Neutrophil (primary cell): ENCODE measurements around the gene TSHZ2.
"Not testable (repeated sequence)": the region's sequence is repeated elsewhere in the genome, so short reads cannot be mapped to it uniquely, and the experiment has no call there.

ENCODE experiments used
- H3K27ac ChIP-seq: fragments of 200-600 bp; sonication (generic); 2 replicates; pipeline ENCODE4 v1.5.1; 2016; ENCODE audit warnings: mild to moderate bottlenecking, moderate library complexity
- H3K27me3 ChIP-seq: fragments of 200-600 bp; sonication (generic); 2 replicates; pipeline ENCODE4 v1.6.0; 2016; ENCODE audit warnings: mild to moderate bottlenecking
- H3K36me3 ChIP-seq: fragments of 200-600 bp; sonication (generic); 2 replicates; pipeline ENCODE4 v1.5.1; 2017
- H3K4me1 ChIP-seq, 2 experiments: fragments of 200-600 bp in 1 of 2; sonication (generic) in 1 of 2; 1 replicate in 1 of 2; 2 replicates in 1 of 2; pipeline versions ENCODE4 v1.5.1 to v1.6.1; 2013 to 2016; ENCODE audit warnings: low read depth in 1 of 2, low read length in 1 of 2, mild to moderate bottlenecking in 1 of 2, moderate library complexity in 1 of 2; ENCODE audit not compliant: control insufficient read depth in 1 of 2, insufficient read depth in 1 of 2
- H3K4me3 ChIP-seq, 2 experiments: fragments of 200-600 bp in 1 of 2; sonication (generic) in 1 of 2; 1 replicate in 1 of 2; 2 replicates in 1 of 2; pipeline ENCODE4 v1.5.1; 2013 to 2016; ENCODE audit warnings: low read depth in 1 of 2, low read length in 1 of 2, mild to moderate bottlenecking in 1 of 2, moderate library complexity in 1 of 2
- H3K9me3 ChIP-seq: fragments of 200-600 bp; sonication (generic); 2 replicates; pipeline ENCODE4 v1.5.1; 2016
- CTCF ChIP-seq: fragments of 200-600 bp; sonication (generic); IDR thresholded peaks from 2 replicates; pipeline ENCODE4 v1.5.1; 2016; ENCODE audit warnings: antibody characterized with exemption

TSHZ2 gene

DNA sequence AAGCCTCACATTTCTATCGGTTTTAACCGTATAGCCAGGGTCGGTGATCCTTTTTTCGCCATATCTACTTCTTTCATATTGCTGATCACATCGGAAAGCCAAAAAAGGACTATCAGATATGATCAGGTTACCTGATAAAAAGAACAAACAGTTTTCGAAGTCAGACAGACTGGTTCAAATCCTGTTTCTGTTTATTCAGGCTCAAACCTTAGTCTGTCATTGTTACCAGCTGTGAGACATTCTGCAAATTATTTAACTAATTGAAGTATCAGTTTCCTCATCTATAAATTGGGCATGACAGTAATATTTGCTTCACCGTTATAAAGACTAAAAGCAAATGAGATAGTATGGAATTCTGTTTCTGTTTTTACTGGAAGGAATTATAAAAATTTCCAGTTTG, 111.3 kb downstream of the TSHZ2 start:
- TF ChIP-seq CTCF: no peak

GRCh38 chr20:53084408-53084997, 112.3 kb downstream of the TSHZ2 start:
- no peaks in the 10 kb centered on the region for H3K4me1 ChIP-seq
- no peak overlapping the region for H3K4me3 ChIP-seq
- H3K9me3 ChIP-seq: no peaks in the 10 kb centered on the region
- H3K27ac ChIP-seq: no peak overlapping the region
- no peaks in the 10 kb centered on the region for H3K36me3 ChIP-seq
- no peak for TF ChIP-seq CTCF
- H3K27me3 ChIP-seq: peaks cover 7% of the 10 kb centered on the region

More for the DNA sequence above, 111.3 kb downstream of the TSHZ2 start:
- Histone ChIP-seq H3K4me1 (no peaks in the 10 kb centered on the region), H3K9me3 (no peaks in the 10 kb centered on the region), H3K27ac (no peak overlapping the region), H3K4me3 (no peak overlapping the region), H3K36me3 (no peaks in the 10 kb centered on the region), H3K27me3 (peaks cover 7% of the 10 kb centered on the region)

DNA sequence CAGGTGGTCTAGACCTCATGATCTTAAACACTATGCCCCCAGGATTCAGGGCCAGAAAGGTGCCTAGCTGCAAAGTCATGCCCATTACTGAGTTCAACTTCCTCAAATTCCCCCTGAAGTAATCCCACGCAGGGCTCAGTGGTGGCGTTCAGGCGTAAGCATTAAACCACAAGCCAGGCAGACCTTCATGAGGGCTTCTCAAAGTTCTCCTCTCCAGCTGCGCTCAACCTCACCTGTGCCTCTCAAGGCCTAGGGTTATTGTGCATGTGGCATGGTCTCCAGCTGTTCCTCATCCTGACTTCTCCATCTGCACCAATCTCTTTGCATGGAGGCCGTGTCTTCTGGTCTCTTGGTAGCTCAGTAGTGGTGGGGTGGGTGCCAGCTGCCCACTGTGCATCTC, 113.6 kb downstream of the TSHZ2 start:
- Histone ChIP-seq H3K9me3 (no peaks in the 10 kb centered on the region), H3K27me3 (peaks cover 7% of the 10 kb centered on the region), H3K36me3 (no peaks in the 10 kb centered on the region), H3K27ac (no peak overlapping the region), H3K4me1 (no peaks in the 10 kb centered on the region), H3K4me3 (no peak overlapping the region)
- no peak for TF ChIP-seq CTCF

DNA sequence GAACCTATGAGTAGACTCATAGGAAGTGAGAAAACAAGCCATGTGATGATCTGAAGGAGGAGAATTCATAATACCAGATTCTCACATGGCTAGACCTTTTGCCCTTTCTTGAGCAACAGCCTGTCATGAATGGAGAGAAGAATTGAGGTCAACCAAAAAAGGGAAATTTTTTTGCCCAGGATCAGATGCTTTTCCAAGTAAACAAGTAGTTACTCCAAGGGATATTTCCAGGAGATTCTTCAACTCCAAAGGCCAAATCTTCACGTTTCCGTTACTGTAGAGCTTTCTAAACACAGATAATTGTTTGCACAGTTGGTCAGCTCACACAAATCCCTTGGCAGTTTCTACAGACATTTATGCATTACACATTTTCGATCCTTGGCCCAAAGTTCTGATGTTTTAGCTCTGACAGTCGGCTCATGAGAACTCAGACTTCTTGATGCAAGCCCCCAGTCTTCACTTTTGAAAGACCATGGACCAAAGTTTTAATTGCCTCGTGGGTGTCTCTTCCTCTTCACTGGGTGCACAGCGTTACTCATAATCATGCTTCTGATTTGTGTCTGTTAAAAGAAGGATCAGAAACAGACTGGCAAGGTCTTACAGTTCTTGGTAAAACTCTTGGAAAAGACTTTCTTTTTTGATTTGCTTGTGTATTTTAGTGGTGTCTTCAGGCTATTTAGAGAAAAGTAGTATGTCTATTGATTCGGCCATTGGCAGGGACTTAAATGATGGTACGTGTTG, 115.0 kb downstream of the TSHZ2 start:
- Histone ChIP-seq H3K4me3 (no peak overlapping the region), H3K36me3 (no peaks in the 10 kb centered on the region), H3K27ac (no peak overlapping the region), H3K9me3 (no peaks in the 10 kb centered on the region), H3K4me1 (no peaks in the 10 kb centered on the region), H3K27me3 (peaks cover 7% of the 10 kb centered on the region)
- no peak for TF ChIP-seq CTCF

DNA sequence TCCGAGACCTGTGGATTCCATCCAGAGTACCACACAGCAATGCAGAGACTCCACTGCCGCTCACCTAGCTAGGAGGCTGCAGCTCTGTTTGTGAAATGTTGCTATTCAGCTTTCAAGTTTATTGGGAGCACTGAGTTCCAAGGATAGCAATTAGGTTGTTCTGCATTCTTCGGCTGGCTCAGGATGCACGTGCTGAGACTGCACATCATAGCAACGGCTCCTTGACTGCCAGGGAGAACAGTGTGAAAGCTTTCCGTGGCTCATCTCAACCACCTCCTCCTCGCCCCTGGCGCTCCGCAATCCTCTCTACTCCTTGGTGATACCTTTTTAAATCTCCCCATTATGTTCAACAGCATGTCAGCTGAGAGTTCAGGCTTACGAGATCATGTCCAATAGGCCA, 116.6 kb downstream of the TSHZ2 start:
- Histone ChIP-seq H3K9me3 (no peaks in the 10 kb centered on the region), H3K4me1 (no peaks in the 10 kb centered on the region), H3K27ac (no peak overlapping the region), H3K4me3 (no peak overlapping the region), H3K36me3 (no peaks in the 10 kb centered on the region), H3K27me3 (no peaks in the 10 kb centered on the region)
- no peak for TF ChIP-seq CTCF

- not testable (repeated sequence) for H3K27ac ChIP-seq, H3K4me1 ChIP-seq, H3K9me3 ChIP-seq, H3K27me3 ChIP-seq, H3K36me3 ChIP-seq, H3K4me3 ChIP-seq
These were observed 117.7 kb downstream of the TSHZ2 start for GRCh38 chr20:53089851-53090250.
